ENCODE measurements around the gene KASH5.

DNA sequence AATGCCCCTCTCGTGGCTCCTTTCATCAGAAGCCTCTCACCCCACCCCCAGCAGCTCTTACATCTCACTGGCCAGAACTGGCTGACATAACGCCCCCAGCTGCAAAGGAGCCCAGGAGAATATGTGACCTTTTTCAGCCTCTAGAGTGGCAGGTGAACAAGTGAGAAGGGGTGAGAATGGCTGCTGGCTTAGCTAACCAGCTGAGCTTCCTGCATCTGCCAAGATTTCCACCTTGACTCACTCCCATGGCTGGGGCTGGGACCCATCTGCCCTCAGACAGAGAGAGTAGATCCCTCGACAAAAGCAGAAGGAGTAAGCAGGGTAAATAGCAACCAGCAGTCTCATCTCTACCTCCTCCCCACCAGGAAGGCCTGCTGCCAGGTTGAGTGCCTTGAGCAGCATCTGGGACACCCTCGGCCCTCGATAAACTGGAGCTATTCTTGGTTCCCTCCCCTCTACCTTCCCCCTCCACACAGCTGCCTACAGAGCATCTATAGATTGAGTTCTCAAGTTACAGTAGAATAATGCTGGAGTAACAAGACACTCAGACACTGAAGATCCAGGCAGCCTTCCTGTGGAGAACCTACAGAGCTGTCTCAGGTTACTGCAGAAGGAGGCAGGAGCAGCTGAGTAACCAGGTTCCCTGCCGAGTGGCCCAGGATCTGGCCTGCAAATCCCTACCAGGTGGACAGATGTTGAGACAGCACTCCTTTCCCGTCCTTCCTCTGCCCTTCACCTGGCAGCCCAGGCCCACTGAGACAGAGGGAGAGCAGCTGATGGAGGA is 15.5 kb downstream of the KASH5 start:
- TF ChIP-seq POLR2AphosphoS5 (IDR thresholded peaks at IDR 0.05; ENCODE audit: low read depth, low read length) (peak; percentile 72), EP300 (IDR thresholded peaks at IDR 0.05; ENCODE audit: borderline replicate concordance in 1 of 2, low read depth in 2 of 2, low read length in 2 of 2) (no peak; a peak in 1 of 3 replicates), TEAD4 (IDR thresholded peaks at IDR 0.05; ENCODE audit: low read depth, low read length) (no peak), SP1 (IDR thresholded peaks at IDR 0.05; ENCODE audit: low read depth, low read length) (peak; percentile 88), RBBP5 (IDR thresholded peaks at IDR 0.05; ENCODE audit: borderline replicate concordance, low read depth, low read length) (peak; percentile 88; the same call in 1 of the 2 replicates), BRCA1 (IDR thresholded peaks at IDR 0.05; ENCODE audit: low read depth, low read length) (no peak), EZH2 (IDR thresholded peaks at IDR 0.05; ENCODE audit: low read depth, low read length, severe bottlenecking) (no peak), SRF (IDR thresholded peaks at IDR 0.05; ENCODE audit: low read depth, low read length) (no peak)
- TF ChIP-seq, protein P1, sequence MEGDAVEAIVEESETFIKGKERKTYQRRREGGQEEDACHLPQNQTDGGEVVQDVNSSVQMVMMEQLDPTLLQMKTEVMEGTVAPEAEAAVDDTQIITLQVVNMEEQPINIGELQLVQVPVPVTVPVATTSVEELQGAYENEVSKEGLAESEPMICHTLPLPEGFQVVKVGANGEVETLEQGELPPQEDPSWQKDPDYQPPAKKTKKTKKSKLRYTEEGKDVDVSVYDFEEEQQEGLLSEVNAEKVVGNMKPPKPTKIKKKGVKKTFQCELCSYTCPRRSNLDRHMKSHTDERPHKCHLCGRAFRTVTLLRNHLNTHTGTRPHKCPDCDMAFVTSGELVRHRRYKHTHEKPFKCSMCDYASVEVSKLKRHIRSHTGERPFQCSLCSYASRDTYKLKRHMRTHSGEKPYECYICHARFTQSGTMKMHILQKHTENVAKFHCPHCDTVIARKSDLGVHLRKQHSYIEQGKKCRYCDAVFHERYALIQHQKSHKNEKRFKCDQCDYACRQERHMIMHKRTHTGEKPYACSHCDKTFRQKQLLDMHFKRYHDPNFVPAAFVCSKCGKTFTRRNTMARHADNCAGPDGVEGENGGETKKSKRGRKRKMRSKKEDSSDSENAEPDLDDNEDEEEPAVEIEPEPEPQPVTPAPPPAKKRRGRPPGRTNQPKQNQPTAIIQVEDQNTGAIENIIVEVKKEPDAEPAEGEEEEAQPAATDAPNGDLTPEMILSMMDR (IDR thresholded peaks at IDR 0.05; ENCODE audit: control extremely low read depth in 1 of 3, insufficient read depth in 1 of 3, low read depth in 1 of 3, low read length in 3 of 3): no peak
